Activated CD4-positive, CD25-positive, alpha-beta regulatory T cell treated with anti-CD3 and anti-CD28 coated beads, Interleukin-2, amount 50 U/mL, for 24 hours (primary cell): ENCODE results near the gene SAT1.

Experiments used
- ATAC-seq, 2 donors: fragments of 150-1000 bp; cut with Tn5 transposase; one replicate each; pipeline ENCODE4 v1.10.0; 2021; ENCODE audit warnings: mild to moderate bottlenecking in 1 of 2, moderate library complexity in 1 of 2

SAT1 gene

DNA sequence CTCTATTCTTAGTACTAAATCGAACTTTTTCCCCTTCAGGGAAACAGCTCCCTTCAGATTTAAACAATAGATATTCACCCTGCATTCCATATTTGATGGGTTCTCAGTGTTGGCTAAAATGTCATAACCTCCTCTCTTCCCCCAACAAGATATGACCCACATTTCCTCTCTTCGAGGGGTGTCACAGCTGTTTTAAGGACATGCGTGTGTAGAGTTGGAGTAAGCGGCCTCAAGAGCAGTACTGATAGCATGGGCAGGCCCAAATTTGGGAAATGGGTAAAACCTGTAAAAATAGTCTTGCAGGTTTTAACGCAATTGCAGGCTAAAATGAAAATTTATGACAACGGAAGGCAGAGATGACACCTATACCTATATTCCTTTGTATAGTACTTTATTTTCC is 28.7 kb downstream of the SAT1 start:
- ATAC-seq: no peak

DNA sequence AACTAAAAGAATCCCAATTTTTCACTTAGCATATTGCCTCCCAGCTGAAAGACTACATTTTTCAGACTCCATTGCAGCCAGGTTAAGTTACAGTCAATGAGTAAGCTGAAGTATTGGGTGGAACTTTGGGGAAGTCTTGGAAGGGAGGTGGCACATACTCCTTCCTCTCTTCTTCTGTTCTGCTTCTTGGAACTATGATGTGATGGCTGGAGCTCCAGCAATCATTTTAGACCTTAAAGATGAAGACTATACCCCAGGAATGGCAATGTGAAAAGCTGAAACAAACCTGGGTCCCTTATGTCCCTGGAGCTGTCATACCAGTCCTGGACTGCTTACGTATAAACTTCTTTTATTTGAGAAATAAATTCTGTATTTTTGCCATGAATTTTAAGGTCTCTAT is 30.8 kb downstream of the SAT1 start:
- no peak for ATAC-seq

DNA sequence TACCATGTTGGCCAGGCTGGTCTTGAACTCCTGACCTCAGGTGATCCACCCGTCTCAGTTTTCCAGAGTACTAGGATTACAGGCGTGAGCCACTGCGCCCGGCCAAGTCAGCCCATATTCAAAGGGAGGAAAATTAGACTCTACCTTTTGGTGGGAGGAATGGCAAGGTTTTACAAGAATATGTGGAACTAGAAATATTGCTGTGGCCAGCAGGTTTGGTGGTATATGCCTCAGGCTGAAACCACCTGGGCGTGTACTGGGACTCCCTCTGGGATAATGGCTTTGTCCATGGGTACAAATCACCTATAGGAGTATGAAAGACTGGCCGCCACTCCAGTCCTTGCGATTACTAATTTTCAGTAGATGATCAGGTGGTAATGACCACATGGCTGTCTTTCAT is 32.4 kb downstream of the SAT1 start:
- ATAC-seq: no peak

DNA sequence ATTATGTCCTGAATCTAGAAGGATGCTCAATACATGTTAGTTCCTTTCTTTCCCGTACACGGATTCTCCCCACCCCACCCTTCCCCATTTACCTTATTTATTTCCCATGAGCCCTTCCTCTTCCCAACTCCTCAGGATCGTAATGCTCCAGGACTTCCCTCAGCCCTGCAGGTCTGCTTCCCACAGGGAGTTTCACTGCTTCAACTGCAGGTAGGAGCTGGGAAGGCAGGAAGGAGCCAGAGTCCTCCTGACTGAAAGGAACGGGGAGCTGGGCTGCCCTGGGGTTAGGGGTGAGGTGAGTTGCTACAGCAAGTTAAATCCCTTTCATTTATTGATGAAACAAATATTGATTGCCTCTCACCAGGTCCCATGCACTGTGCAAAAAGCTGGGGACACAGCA is 33.2 kb downstream of the SAT1 start:
- no peak for ATAC-seq

DNA sequence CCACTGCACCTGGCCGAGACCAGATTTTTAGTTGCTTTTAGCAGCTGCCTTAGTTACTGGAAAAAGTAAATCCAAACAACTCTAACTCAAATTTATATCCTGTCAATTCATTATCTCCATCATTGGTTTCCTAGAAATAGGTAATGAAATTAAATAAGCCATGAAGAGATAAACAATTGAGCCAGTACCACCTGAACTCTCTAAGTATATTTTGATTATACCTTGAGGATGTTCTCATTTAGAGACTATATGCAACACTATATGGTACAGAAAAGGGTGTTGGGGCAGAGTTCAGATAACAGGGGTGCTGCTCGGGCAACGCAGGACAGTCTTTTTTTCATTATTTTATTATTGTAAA is 35.0 kb downstream of the SAT1 start:
- ATAC-seq: no peak

- ATAC-seq: no peak
These were observed 36.6 kb downstream of the SAT1 start for GRCh38 chrX:23819385-23820234.

- no peak for ATAC-seq
These were observed 37.3 kb downstream of the SAT1 start for GRCh38 chrX:23820235-23820782.

GRCh38 chrX:23821847-23822246 is 38.9 kb downstream of the SAT1 start:
- no peak for ATAC-seq

- no peak for ATAC-seq
These were observed 39.4 kb downstream of the SAT1 start for GRCh38 chrX:23822397-23822796.

GRCh38 chrX:23822841-23823240 is 39.9 kb downstream of the SAT1 start:
- ATAC-seq: no peak

DNA sequence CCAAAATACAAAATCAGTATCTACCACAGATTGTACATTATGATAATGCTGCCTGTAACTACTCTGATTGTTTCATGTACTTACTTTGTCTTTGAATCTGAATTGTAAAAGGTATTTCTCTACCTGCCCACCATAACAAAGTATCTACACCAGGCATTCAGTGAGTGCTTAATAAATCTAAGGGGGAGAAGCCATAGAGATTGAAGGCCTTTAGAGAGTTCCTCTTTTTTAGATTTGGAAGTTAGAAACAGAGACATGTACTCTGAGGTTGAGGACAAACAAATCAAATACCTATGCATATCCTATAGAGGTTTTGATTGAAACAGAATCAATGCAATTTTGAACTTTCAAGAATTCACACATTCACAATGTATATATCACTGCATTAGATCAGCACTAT is 42.7 kb downstream of the SAT1 start:
- ATAC-seq: no peak

- no peak for ATAC-seq
These were observed 43.2 kb downstream of the SAT1 start for GRCh38 chrX:23826216-23826615.

- ATAC-seq: no peak
These were observed 43.7 kb downstream of the SAT1 start for GRCh38 chrX:23826653-23827052.

- ATAC-seq: no peak
These were observed 45.9 kb downstream of the SAT1 start for GRCh38 chrX:23828881-23829280.

GRCh38 chrX:23832721-23833120 is 49.7 kb downstream of the SAT1 start:
- ATAC-seq: no peak
